GM23248 (cell line): ENCODE measurements around the gene LYST. TPM values are rescaled to one million over a fixed set of nuclear protein-coding genes. Genes with fewer than 3 reads are reported as not detected.
A peak's percentile ranks its signal among the peaks of the same experiment; 100 is the strongest.

Source experiments
- DNase-seq: peaks from one replicate; pipeline ENCODE4 v3.0.0-alpha.2; 2015
- H2AFZ ChIP-seq: fragments of 200-600 bp; sonication (generic); 2 replicates; pipeline ENCODE4 v1.6.1; 2016; ENCODE audit warnings: antibody characterized with exemption
- H3F3A ChIP-seq: fragments of 200-600 bp; sonication (generic); 2 replicates; pipeline ENCODE4 v1.6.1; 2016; ENCODE audit warnings: mild to moderate bottlenecking, antibody characterized with exemption, mixed run types; ENCODE audit not compliant: insufficient read depth
- H3K27ac ChIP-seq: fragments of 200-600 bp; sonication (generic); 2 replicates; pipeline ENCODE4 v1.5.1; 2016; ENCODE audit warnings: mild to moderate bottlenecking
- H3K27me3 ChIP-seq: fragments of 200-600 bp; sonication (generic); replicated peaks from 2 replicates; pipeline ENCODE4 v1.6.1; 2016; ENCODE audit warnings: mild to moderate bottlenecking; ENCODE audit not compliant: insufficient read depth
- H3K36me3 ChIP-seq: fragments of 200-600 bp; sonication (generic); 2 replicates; pipeline ENCODE4 v1.6.1; 2016; ENCODE audit warnings: low read depth, mild to moderate bottlenecking
- H3K4me1 ChIP-seq: fragments of 200-600 bp; sonication (generic); 2 replicates; pipeline ENCODE4 v1.6.1; 2016; ENCODE audit warnings: mild to moderate bottlenecking; ENCODE audit not compliant: insufficient read depth
- H3K4me2 ChIP-seq: fragments of 200-600 bp; sonication (generic); one replicate; pipeline ENCODE4 v1.6.1; 2016; ENCODE audit warnings: mild to moderate bottlenecking; ENCODE audit not compliant: unreplicated experiment
- H3K4me3 ChIP-seq: fragments of 200-600 bp; sonication (generic); 2 replicates; pipeline ENCODE4 v1.5.1; 2016; ENCODE audit warnings: mild to moderate bottlenecking
- H3K79me2 ChIP-seq: fragments of 200-600 bp; sonication (generic); 2 replicates; pipeline ENCODE4 v1.6.1; 2016; ENCODE audit warnings: mild to moderate bottlenecking; ENCODE audit not compliant: insufficient read depth
- H3K9ac ChIP-seq: fragments of 200-600 bp; sonication (generic); 2 replicates; pipeline ENCODE4 v1.6.1; 2016; ENCODE audit warnings: mild to moderate bottlenecking
- H3K9me2 ChIP-seq: fragments of 200-600 bp; sonication (generic); 2 replicates; pipeline ENCODE4 v1.6.1; 2016; ENCODE audit warnings: mixed run types, mild to moderate bottlenecking, moderate library complexity; ENCODE audit not compliant: insufficient read depth
- H3K9me3 ChIP-seq: fragments of 200-600 bp; sonication (generic); one replicate; pipeline ENCODE4 v1.6.1; 2017; ENCODE audit warnings: low read depth
- H4K20me1 ChIP-seq: fragments of 200-600 bp; sonication (generic); 2 replicates; pipeline ENCODE4 v1.6.0; 2016; ENCODE audit not compliant: insufficient read depth
- EZH2 ChIP-seq: fragments of 200-600 bp; sonication (generic); IDR thresholded peaks from 2 replicates; pipeline ENCODE4 v1.6.1; 2018; ENCODE audit warnings: antibody characterized with exemption, mild to moderate bottlenecking; ENCODE audit not compliant: insufficient read depth, poor library complexity, severe bottlenecking
- EZH2phosphoT487 ChIP-seq: fragments of 200-600 bp; sonication (generic); IDR thresholded peaks from 2 replicates; pipeline ENCODE4 v1.6.1; 2018; ENCODE audit warnings: antibody characterized with exemption, moderate library complexity, mild to moderate bottlenecking, low read depth; ENCODE audit not compliant: insufficient read depth
- WGBS, 2 experiments: methylation state at CpG; one replicate each; pipeline ENCODE4 v1.1.6; 2015 to 2017; ENCODE audit warnings: low lambda C conversion rate in 2 of 2, low coverage in 1 of 2; ENCODE audit errors: missing lambda C conversion rate in 2 of 2; 5-methylcytosine and 5-hydroxymethylcytosine counted together
- in situ Hi-C: fragments of 300-500 bp; cut with MboI; formaldehyde crosslinking; loops from 2 replicates; pipeline ENCODE4 v1.15.0; 2020
- polyA plus RNA-seq: library from polyadenylated mRNA; unstranded; fragments of >200 nt; fragmentation: Nextera tagmentation; extraction: Ambion mirVana; gene quantifications from 2 replicates; pipeline ENCODE4 v1.2.1, GENCODE V29; 2016
- total RNA-seq: library from RNA; depleted of rRNA; stranded (reverse); fragments of >200 nt; shearing (Covaris generic); gene quantifications from 2 replicates; pipeline ENCODE4 v1.2.3, GENCODE V29; 2014

LYST gene
- total and polyA plus RNA-seq, 2 experiments from 2014 or later = 5.1 to 9.0 TPM

DNA sequence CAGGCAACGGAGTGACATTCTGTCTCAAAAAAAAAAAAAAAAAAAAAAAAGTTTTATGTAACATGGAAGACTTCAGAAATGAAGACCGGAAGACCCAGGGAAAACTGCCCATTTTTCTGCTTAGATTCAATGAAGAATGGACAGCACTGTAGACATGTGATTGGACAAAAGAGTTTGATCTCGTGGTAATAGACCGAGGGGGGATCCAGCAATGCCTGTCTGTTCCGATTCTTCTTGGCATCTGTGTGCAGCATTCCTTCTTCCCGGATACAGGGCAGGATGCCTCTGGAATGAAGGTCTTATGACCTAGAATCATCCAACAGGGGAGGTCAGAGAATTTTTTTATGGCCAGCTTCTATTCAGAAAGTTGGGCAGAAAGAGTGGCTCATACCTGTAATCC, 5.6 kb upstream of the LYST start:
- Histone ChIP-seq H3K27ac (no peak overlapping the region), H3F3A (no peaks in the 10 kb centered on the region), H4K20me1 (no peaks in the 10 kb centered on the region), H3K4me2 (no peak overlapping the region), H2AFZ (no peak overlapping the region), H3K27me3 (no peaks in the 10 kb centered on the region), H3K9ac (no peak overlapping the region), H3K9me2 (no peaks in the 10 kb centered on the region), H3K4me3 (no peak overlapping the region), H3K9me3 (no peaks in the 10 kb centered on the region), H3K4me1 (no peaks in the 10 kb centered on the region), H3K79me2 (no peaks in the 10 kb centered on the region), H3K36me3 (no peaks in the 10 kb centered on the region)
- 92 to 96% methylated on average over 6 of the region's 6 CpGs for WGBS, 2 experiments
- in situ Hi-C loops = loop anchor here (25.0 kb wide), 1 partner anchor 90 kb away; no protein-coding TSS in a partner anchor
- TF ChIP-seq EZH2phosphoT487 = no peak
- no peak for TF ChIP-seq EZH2
- DNase-seq = no peak

DNA sequence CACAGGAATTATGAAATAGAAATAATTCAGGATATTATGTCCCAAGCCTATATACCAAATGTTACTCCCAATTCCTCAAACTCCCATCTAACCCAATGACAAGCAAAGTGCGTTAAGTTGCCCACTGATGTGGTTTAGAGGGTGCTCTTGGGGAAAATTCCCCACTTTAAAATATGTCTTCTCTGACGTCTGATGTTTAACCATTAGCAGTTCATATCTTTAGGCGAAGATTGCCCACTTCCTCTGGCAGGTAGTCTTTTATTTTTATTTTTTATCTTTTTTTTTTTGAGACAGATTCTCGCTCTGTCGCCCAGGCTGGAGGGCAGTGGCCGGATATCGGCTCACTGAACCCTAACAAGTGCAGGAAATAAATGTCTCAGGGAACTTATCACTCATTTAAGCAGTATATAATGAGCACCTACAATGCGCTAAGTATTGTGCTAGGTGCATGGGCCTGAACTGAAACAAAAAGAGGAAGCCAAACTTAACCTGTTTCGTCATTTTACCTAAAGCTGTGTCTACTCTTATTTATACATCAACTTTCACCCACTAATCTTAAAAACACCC, 1.3 kb upstream of the LYST start:
- Histone ChIP-seq H4K20me1 (no peaks in the 10 kb centered on the region), H2AFZ (peak overlapping the region; percentile 98), H3K27ac (peak overlapping the region; percentile 67), H3K79me2 (peaks cover 35% of the 10 kb centered on the region), H3K9ac (peak overlapping the region; percentile 86), H3K4me2 (peak overlapping the region; percentile 81), H3K9me2 (no peaks in the 10 kb centered on the region), H3K4me1 (peaks cover 12% of the 10 kb centered on the region), H3K36me3 (no peaks in the 10 kb centered on the region), H3K4me3 (peak overlapping the region; percentile 85), H3K27me3 (no peaks in the 10 kb centered on the region), H3F3A (no peaks in the 10 kb centered on the region), H3K9me3 (no peaks in the 10 kb centered on the region)
- in situ Hi-C loops = loop anchor here (25.0 kb wide), 1 partner anchor 94 kb away; no protein-coding TSS in a partner anchor
- DNase-seq = no peak
- TF ChIP-seq EZH2phosphoT487 (no peak), EZH2 (no peak)
- WGBS, 2 experiments = 65 to 72% methylated on average over 8 to 9 of the region's 9 CpGs

DNA sequence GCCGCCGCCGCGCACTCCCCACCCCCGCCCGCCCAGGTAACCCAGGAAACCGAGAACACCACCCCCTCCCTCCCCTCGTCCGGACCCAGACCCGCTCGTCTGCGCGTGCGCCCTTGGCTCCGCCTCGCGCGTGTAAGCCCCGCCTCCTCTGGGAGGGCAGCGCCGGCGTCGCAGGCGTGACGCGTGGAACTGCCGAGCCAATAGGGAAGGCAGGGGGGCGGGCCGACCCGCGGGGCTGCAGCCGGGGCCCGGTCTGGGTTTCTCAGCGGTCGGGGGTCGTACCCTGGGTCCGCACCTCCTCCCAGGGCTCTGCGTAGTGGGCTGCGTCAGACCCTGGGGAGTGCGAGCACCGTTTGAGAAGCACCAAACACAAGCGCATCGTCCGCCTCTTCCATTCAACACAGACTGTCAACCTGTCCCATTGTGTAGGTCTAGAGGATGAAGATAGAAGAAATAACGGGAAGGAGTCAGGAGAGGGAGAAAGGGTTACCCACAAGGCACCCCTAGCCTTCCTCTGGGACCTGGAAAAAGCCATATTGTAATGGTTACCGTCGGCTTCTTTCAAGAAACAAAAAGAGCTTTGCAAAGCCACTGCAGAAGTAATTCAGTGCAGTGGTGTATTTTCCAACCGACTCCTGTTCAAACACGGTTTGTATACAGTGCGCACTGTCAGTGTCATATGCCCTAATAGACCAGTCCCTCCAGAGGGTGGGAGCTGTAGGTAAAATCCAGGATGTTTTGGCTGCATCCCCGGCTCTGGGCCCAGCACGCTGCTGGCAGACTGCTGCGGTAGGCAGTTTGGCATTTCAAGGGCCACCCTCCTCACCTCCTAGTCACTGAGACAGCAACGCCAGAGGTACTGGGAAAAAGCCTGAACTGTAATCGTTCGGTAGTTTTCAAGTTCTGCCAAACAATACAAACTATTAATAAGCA, 473 bp upstream of the LYST start:
- H3K36me3 ChIP-seq = no peaks in the 10 kb centered on the region
- 1 to 3% methylated on average over 42 to 56 of the region's 56 CpGs for WGBS, 2 experiments
- no peaks in the 10 kb centered on the region for H4K20me1 ChIP-seq
- H3K27ac ChIP-seq = peak overlapping the region; percentile 67
- H3K9me2 ChIP-seq = no peaks in the 10 kb centered on the region
- in situ Hi-C loops = loop anchor here (25.0 kb wide), 1 partner anchor 95 kb away; no protein-coding TSS in a partner anchor
- peak overlapping the region; percentile 85 for H3K4me3 ChIP-seq
- H3K4me2 ChIP-seq = peak overlapping the region; percentile 81
- no peaks in the 10 kb centered on the region for H3K9me3 ChIP-seq
- peaks cover 43% of the 10 kb centered on the region for H3K79me2 ChIP-seq
- peak overlapping the region; percentile 98 for H2AFZ ChIP-seq
- TF ChIP-seq EZH2 = no peak
- TF ChIP-seq EZH2phosphoT487 = no peak
- peak; percentile 97 for DNase-seq
- peaks cover 15% of the 10 kb centered on the region for H3K4me1 ChIP-seq
- peak overlapping the region; percentile 86 for H3K9ac ChIP-seq
- H3F3A ChIP-seq = no peaks in the 10 kb centered on the region
- no peaks in the 10 kb centered on the region for H3K27me3 ChIP-seq

DNA sequence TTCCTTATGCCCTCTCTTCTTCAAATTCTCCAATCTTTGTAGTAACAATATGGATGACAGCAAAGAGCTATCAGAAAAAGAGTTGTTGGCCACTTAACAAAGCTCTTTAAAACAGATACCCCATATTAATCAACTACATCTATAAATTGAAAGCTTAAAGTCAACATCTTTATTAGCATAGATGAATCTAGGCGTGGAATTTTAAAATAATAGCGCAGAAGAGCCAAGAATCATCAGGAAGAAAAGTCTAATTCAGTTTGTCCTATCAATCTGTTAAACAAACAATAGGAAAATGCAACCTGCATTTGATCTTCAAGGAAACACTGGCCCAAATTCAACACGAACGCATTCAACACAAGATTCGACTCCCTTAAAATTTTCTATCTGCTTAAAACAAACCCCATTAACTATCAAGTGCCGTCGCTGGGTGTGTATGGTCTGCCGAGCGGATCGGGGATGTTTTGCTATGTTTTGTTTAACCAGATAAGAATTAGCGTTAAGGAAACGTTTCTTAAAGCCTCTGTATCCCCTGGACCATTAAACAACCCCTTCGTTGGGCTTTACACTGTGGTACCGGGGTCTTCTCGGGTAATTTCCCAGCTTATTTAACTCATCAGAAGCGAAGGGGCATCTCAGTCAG, 1.0 kb downstream of the LYST start:
- H3K4me3 ChIP-seq = peak overlapping the region; percentile 85
- in situ Hi-C loops = loop anchor here (25.0 kb wide), 1 partner anchor 97 kb away; no protein-coding TSS in a partner anchor

More for the DNA sequence above, 1.0 kb downstream of the LYST start:
- 2% methylated on average over 16 of the region's 16 CpGs for WGBS, 2 experiments
- Histone ChIP-seq H2AFZ (peak overlapping the region; percentile 78), H3K27ac (peak overlapping the region; percentile 65), H3K36me3 (no peaks in the 10 kb centered on the region), H3K79me2 (peaks cover 58% of the 10 kb centered on the region), H3K4me1 (peaks cover 15% of the 10 kb centered on the region), H3K9ac (peak overlapping the region; percentile 86), H3K9me2 (no peaks in the 10 kb centered on the region), H3K9me3 (no peaks in the 10 kb centered on the region), H3K27me3 (no peaks in the 10 kb centered on the region), H3K4me2 (peak overlapping the region; percentile 90), H3F3A (no peaks in the 10 kb centered on the region), H4K20me1 (no peaks in the 10 kb centered on the region)
- no peak for TF ChIP-seq EZH2phosphoT487
- TF ChIP-seq EZH2 = no peak
- DNase-seq = peak; percentile 53
